HL-60/S4 treated with retinoic acid at 250 ng/mL for 4 days and 3 days (cell line): ENCODE results near the gene EMSY.
"Not testable (repeated sequence)": the region's sequence is repeated elsewhere in the genome, so short reads cannot be mapped to it uniquely, and the experiment has no call there.

Source experiments
- in situ Hi-C: fragments of 300-500 bp; cut with MboI; formaldehyde crosslinking; loops from 2 replicates; pipeline ENCODE4 v1.7.0; 2022; ENCODE audit warnings: low sequenced_read_pairs

Gene EMSY

GRCh38 chr11:76567261-76567660, 122.4 kb downstream of the EMSY start:
- in situ Hi-C loops, result no loop called here

DNA sequence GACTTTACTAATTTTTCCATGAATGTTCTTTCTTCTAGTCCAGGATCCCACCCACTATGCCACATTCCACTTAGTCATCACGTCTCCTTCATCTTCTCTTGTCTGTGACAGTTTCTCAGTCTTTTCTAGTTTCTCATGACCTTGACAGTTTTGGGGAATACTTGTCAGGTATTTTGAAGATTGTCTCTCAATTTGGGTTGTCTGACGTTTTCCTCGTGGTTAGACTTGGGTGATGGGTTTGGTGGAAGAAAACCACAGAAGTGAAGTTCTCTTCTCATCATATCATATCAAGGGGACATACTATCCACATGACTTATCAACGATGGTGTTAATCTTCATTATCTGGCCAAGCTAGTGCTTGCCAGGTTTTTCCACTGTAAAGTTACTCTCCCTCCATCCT, 123.3 kb downstream of the EMSY start:
- in situ Hi-C loops, result no loop called here

GRCh38 chr11:76568621-76569020, 123.8 kb downstream of the EMSY start:
- in situ Hi-C loops, result no loop called here

- in situ Hi-C loops, result not testable (repeated sequence)
These were observed 127.5 kb downstream of the EMSY start for GRCh38 chr11:76572181-76572875.

DNA sequence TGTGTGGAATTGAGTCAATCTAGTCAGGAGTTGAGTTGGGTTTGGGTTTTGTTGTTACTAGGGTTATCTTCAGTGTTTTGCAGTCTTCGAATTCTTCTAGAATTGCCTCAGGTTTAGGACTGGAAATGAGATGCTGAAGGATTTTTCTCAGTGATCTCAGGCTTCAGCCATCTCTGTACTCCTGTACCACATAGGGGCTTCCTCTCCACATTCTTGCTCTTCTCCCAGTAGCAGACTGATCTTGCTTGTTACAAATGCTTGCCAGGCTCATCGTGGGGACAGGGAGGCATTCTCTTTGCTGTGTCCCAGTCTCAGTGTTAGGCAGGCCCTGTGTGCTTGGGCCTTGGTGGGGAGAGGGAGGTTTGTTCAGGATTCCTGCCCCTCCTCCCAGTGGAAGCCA, 129.6 kb downstream of the EMSY start:
- in situ Hi-C loops, result no loop called here

GRCh38 chr11:76574879-76575278, 130.1 kb downstream of the EMSY start:
- in situ Hi-C loops, result no loop called here

DNA sequence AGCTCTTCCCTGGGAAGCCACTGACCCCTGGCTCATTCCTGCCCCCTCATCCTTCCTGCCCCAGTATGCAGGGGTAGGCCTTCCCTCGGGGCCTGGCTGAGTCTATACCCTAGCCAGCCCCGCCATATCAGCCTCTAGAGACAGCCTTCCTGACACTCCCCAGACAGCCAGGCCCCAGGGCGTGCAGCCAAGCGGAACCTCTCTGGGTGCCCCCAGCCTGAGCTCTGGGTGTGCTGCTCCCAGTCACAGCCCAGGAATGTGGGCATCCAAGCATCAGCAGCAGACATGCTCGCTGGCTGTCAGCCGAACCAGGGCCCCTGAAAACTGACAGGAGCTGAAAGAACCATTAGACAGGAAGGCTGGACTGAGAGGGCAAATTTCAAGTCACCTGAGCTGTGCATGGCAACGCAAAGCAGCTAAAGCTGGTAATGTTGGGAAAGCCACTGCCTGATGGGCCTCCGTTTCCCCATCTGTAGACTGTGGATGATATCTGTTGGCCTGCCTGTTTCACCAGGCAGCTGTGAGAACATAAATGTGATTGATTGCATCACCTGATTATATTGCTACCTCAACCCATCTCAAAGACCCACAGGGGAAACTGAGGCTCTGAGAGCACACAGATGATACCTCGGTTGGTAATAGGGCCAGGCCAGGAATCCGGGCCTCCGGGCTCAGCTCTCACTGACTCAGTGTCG, 132.6 kb downstream of the EMSY start:
- in situ Hi-C loops, result no loop called here

DNA sequence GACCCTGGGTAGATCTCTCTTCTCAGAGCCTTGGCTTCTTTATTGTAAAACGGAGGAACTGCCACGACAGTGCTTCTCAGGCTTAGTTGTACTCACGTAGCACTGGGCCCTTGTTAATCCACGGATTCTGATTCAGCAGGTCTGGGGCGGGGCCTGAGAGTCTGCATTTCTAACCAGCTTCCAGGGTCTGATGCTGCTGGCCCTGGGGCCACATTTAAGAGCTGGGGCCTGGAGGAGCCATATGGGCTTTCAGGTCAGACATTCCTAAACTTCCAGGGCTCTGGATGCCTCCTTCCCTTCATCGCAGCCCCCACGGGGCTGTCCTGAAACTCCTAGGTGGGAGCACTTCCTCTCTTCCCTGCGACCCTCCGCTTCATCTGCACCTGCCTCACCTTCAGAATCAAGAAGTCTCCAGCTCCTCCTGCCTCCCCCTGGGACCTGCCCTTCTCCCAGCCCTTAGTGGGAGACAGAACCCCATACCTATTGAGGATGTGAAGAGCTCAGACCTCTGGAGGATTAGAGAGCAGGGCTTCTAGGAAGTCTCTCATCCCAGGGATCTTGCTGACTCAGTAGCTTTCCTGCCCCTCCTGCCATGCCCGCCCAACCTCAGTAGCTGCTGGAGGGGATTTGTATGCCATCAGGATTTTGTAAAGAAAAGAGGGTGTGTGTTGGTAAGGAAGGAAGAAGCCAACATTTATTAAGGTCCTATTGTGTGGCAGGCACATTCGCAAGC, 133.3 kb downstream of the EMSY start:
- in situ Hi-C loops, result no loop called here

GRCh38 chr11:76578654-76579055, 133.8 kb downstream of the EMSY start:
- in situ Hi-C loops, result no loop called here

DNA sequence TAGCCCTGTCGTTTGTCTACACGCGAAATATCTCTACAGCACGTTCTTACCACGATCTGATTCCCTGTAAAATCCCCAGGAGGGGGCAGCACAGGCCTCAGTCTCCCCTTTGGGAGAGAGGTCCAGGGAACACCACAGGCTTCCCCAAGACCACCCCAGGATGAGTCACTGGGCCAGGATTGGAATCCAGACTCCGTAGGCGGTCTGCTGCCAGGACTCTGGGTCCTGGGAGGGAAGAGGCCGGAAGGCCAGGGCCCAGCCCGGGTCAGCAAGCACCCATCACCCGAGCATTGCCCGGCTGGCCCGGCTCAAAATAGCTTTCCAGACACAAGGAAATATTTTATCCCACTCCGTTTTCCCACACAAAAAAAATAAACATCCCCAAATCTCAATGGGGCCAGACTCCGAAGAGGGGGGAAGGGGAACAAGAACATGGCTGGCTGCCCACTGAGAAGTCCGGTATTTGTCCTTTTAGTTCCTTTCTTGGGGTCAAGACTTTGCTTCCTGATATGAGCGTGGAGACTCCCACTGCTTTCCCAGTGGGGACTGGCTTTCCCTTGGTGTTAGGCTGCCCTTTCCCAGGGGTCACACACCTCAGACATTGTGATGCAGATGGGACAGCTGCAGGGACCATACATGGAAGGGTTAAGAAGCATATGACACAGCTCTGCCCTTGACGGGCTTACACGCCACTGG, 134.4 kb downstream of the EMSY start:
- in situ Hi-C loops, result no loop called here

- in situ Hi-C loops, result no loop called here
These were observed 134.9 kb downstream of the EMSY start for GRCh38 chr11:76579752-76580151.

DNA sequence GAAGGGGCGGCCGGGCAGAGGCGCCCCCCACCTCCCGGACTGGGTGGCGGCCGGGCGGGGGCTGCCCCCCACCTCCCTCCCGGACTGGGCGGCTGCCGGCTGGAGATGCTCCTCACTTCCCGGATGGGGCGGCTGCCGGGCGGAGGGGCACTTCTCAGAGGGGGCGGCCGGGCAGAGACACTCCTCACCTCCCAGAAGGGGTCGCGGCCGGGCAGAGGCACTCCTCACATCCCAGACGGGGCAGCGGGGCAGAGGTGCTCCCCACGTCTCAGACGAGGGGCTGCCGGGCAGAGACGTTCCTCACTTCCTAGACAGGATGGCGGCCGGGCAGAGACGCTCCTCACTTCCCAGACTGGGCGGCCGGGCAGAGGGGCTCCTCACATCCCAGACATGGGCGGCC, 137.7 kb downstream of the EMSY start:
- in situ Hi-C loops, result not testable (repeated sequence)

DNA sequence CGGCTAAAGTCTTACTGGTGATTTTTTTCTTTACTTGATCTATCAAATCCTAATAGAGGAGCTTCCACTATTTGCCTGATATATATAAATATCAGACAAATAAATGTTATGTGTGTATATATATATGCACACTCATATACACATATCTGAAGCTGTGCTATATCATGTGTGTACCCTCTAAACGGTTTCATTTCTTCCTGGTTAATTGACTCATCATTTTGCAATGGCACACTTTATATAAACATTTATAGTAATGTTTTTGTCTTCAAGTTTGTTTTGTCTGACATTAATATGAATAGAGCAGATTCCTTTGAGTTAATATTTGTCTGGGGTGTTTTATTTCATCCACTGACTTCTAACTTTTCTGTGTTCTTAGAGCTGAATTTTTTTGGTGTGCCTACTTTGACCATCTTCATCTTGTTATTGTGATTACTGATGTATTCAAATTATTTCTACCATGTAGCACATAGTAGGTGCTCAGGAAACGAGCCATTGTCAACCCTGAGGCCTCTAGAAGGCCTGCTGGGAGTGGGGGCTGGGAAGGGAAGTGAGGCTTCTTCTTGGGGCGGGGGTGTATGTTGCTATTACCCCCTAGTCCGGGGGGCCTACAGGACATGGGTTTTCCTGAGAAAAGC, 143.1 kb downstream of the EMSY start:
- in situ Hi-C loops, result no loop called here

DNA sequence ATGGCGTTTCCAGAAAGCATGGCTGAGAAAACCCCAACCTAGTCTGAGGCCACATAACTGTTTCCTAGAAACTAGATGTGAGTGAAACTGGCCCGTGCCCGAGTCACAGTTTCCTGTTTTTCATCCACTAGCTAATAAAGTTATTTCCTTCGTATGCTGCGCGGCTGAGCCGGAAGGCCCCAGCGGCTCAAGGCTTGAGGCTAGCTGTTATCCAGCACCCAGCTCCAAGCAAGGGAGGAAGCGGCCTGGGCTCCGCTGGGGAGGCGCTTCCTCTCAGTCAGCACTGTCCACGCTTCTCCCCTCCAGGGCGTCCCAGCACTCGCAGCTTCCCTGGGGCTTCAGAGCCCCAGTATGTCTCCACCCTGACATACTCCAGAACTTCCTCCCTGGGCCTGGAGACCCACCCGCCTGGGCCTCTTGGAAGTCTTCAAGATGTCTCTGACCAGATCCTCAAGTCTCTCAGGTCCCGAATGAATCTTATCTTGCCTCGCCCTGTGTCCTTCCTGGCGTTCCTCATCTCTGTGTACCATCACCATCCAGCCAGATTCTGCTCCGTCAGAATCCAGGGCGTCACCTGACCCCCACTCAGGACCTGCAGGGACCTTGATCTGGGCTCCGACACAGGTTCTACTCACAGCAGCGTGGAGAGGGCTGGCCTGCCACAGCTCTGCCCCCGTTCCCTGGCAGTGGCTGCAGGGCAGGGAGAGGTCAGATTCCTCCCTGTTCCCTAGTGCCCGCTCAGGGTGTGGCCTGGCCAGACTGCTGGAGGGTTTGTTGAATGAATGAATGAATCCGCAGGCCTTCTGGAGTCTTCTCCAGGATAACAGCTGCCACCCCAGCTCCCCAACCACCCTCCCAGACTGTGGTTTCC, 143.9 kb downstream of the EMSY start:
- in situ Hi-C loops, result no loop called here

DNA sequence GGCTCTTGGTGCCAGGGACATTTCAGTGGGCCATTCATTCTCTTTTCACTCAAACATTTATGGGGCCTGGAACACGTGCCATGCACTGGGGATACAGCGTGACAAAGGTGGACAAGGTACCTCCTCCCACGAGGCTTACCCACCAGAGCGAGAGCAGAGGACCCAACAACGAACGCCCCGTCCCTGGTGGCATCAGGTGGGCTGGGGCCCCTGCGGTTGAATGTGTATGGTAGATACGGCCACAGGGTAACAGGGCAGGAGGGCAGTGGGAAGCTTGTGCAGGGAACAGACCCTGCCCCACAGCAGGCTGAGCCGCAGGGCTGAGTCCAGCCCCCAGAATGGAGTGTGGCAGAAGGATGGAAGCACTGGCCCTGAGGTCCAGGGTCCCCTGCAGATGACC, 144.7 kb downstream of the EMSY start:
- in situ Hi-C loops, result no loop called here

- in situ Hi-C loops, result no loop called here
These were observed 145.4 kb downstream of the EMSY start for GRCh38 chr11:76589964-76590950.

- in situ Hi-C loops, result no loop called here
These were observed 146.6 kb downstream of the EMSY start for GRCh38 chr11:76591416-76591815.

DNA sequence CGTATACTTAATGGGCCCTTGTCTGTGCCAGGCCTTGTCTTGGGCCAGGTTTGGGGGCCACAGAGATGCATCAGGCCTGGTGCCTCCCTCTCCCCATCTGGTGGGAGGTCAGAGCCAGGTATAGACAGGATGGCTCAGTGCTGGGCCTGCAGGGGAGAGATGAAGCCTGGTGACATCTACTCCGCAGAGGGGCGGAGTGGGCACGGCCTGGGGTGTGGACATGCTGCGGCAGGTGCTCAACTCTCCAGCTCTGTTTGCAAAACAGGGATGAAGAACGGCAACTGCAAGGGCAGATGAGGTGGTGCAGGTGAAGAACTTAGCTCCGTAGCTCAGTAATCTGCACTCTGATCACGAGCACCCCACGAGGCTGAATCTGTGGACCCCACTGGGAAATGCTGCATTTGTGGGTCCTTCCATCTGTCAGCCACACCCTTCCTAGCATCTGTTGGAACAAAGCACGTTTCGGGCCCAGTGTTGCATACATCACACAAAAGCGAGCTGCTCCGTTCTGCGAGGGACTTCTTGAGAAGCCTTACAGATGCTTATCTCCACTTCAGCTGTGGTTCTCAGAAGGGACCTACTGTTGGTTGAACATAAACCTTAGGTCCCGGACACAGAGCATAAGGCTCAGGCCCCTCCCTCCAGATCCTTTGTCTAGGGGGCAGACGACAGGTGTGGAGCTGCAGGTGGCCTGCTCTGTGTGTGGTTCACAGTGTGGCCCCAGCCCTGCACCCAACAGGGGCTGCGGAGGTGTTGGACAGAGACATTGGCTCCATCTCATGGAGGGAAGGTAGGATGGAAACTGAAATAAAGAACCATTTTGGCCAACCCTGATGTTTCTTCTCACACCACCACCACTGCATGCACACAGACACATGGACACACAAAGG, 147.5 kb downstream of the EMSY start:
- in situ Hi-C loops, result no loop called here
